Panc1 (cell line): ENCODE results near the gene OR2T12.

Experiments used
- CTCF ChIP-seq: fragments of 450-650 bp; IDR thresholded peaks from 2 replicates; pipeline ENCODE4 v1.5.1; 2017; ENCODE audit warnings: mild to moderate bottlenecking
- REST ChIP-seq, 2 experiments: IDR thresholded peaks; 2 replicates each; pipeline ENCODE4 v1.6.1; 2011 to 2012; ENCODE audit warnings: low read depth in 2 of 2, control low read depth in 1 of 2, low read length in 1 of 2, mild to moderate bottlenecking in 1 of 2, moderate library complexity in 1 of 2; ENCODE audit not compliant: insufficient read depth in 1 of 2

- no peak for TF ChIP-seq REST (IDR thresholded peaks at IDR 0.05; ENCODE audit: insufficient read depth in 1 of 2, low read depth in 2 of 2, low read length in 1 of 2)
- TF ChIP-seq CTCF, result no peak
Measured at GRCh38 chr1:248316796-248317195, 13.6 kb upstream of the OR2T12 start.
